ENCODE results near the gene INPP5K. TPM values are rescaled to one million over a fixed set of nuclear protein-coding genes. Genes with fewer than 3 reads are reported as not detected.

The INPP5K gene
- total RNA-seq, 1 donor from 2014 or later: 50.0 TPM

- intact Hi-C loops (cut with micrococcal nuclease): loop anchor here (1.0 kb wide), 3 partner anchors 11 to 85 kb away; partner anchors contain the start of gene YWHAE
- Mint-ChIP-seq H3K27me3 (no peaks in the 10 kb centered on the region), H3K9me3 (no peaks in the 10 kb centered on the region), H3K27ac (peak overlapping the region; percentile 96), H3K36me3 (ENCODE audit: low read depth) (peaks cover 45% of the 10 kb centered on the region), H3K4me3 (peak overlapping the region; percentile 94), H3K4me1 (peaks cover 40% of the 10 kb centered on the region)
- ATAC-seq (ENCODE audit: low read depth) (peak; percentile 70), DNase-seq (peak; percentile 82)
- ChIA-PET CTCF (interaction anchor here (0.8 to 1.3 kb wide), 5 partner anchors 22 to 144 kb away, joined by 3 to 7 read pairs (median 3); partner anchors contain the start of genes CRK, INPP5K and SLC43A2), POLR2A (interaction anchor here (0.5 to 1.7 kb wide), 23 partner anchors 8 to 164 kb away, joined by 3 to 34 read pairs (median 4); partner anchors contain the start of genes CRK, INPP5K, MYO1C and SLC43A2)
- no peak for TF ChIP-seq CTCF (IDR thresholded peaks at IDR 0.05)
Observed at GRCh38 chr17:1484676-1485422, 31.6 kb downstream of the INPP5K start.

GRCh38 chr17:1484060-1484535 is 32.3 kb downstream of the INPP5K start:
- no peak overlapping the region for H3K27ac Mint-ChIP-seq
- no peaks in the 10 kb centered on the region for H3K27me3 Mint-ChIP-seq
- POLR2A ChIA-PET: interaction anchor here (0.7 to 1.7 kb wide), 15 partner anchors 9 to 165 kb away, joined by 3 to 34 read pairs (median 4); partner anchors contain the start of genes CRK, INPP5K, MYO1C and SLC43A2
- CTCF ChIA-PET: interaction anchor here (0.8 to 1.3 kb wide), 4 partner anchors 21 to 119 kb away, joined by 3 to 7 read pairs (median 4); partner anchors contain the start of genes CRK and INPP5K
- no peak for DNase-seq
- no peaks in the 10 kb centered on the region for H3K9me3 Mint-ChIP-seq
- H3K4me1 Mint-ChIP-seq: peaks cover 39% of the 10 kb centered on the region
- TF ChIP-seq CTCF (IDR thresholded peaks at IDR 0.05): no peak
- no peak for ATAC-seq (ENCODE audit: low read depth)
- intact Hi-C loops (cut with micrococcal nuclease): no loop called here
- H3K36me3 Mint-ChIP-seq (ENCODE audit: low read depth): peaks cover 51% of the 10 kb centered on the region
- peak overlapping the region; percentile 94 for H3K4me3 Mint-ChIP-seq

GRCh38 chr17:1482680-1483079 is 33.7 kb downstream of the INPP5K start:
- ChIA-PET CTCF (no interaction called here), POLR2A (interaction anchor here (0.8 kb wide), 1 partner anchor 8 kb away, joined by 4 read pairs; no protein-coding TSS in a partner anchor)
- H3K9me3 Mint-ChIP-seq: no peaks in the 10 kb centered on the region
- no peak for DNase-seq
- intact Hi-C loops (cut with micrococcal nuclease): no loop called here
- H3K4me3 Mint-ChIP-seq: no peak overlapping the region
- H3K27me3 Mint-ChIP-seq: no peaks in the 10 kb centered on the region
- no peak for TF ChIP-seq CTCF (IDR thresholded peaks at IDR 0.05)
- ATAC-seq (ENCODE audit: low read depth): no peak
- peaks cover 29% of the 10 kb centered on the region for H3K4me1 Mint-ChIP-seq
- no peak overlapping the region for H3K27ac Mint-ChIP-seq
- peaks cover 64% of the 10 kb centered on the region for H3K36me3 Mint-ChIP-seq (ENCODE audit: low read depth)

GRCh38 chr17:1481736-1482135 is 34.7 kb downstream of the INPP5K start:
- Mint-ChIP-seq H3K4me3 (no peak overlapping the region), H3K27me3 (no peaks in the 10 kb centered on the region), H3K4me1 (peaks cover 28% of the 10 kb centered on the region), H3K9me3 (no peaks in the 10 kb centered on the region), H3K27ac (no peak overlapping the region), H3K36me3 (ENCODE audit: low read depth) (peaks cover 70% of the 10 kb centered on the region)
- DNase-seq: no peak
- POLR2A ChIA-PET: interaction anchor here (1.3 kb wide), 1 partner anchor 19 kb away, joined by 4 read pairs; no protein-coding TSS in a partner anchor
- CTCF ChIA-PET: interaction anchor here (1.0 kb wide), 1 partner anchor 117 kb away, joined by 3 read pairs; no protein-coding TSS in a partner anchor
- no peak for ATAC-seq (ENCODE audit: low read depth)
- TF ChIP-seq CTCF (IDR thresholded peaks at IDR 0.05): no peak
- intact Hi-C loops (cut with micrococcal nuclease): no loop called here
